Testis (tissue), 3 donors: ENCODE data around the gene TRMT5. TPM values are rescaled to one million over a fixed set of nuclear protein-coding genes. Genes with fewer than 3 reads are reported as not detected.

Experiments used
- DNase-seq: peaks from one replicate; pipeline ENCODE4 v3.0.0-alpha.2; 2019
- H3K27ac ChIP-seq, 2 donors: fragments of 200-600 bp; sonication (generic); one replicate each; pipeline ENCODE4 v1.5.1; 2019
- H3K27me3 ChIP-seq: fragments of 200-600 bp; sonication (generic); one replicate; pipeline ENCODE4 v1.5.1; 2019
- H3K36me3 ChIP-seq: fragments of 200-600 bp; sonication (generic); one replicate; pipeline ENCODE4 v1.5.1; 2017; ENCODE audit warnings: low read depth; ENCODE audit errors: missing control alignments
- H3K4me1 ChIP-seq: fragments of 200-600 bp; sonication (generic); one replicate; pipeline ENCODE4 v1.5.1; 2019
- H3K4me3 ChIP-seq, 2 donors: fragments of 200-600 bp; sonication (generic); one replicate each; pipeline ENCODE4 v1.5.1; 2017 to 2019
- H3K9me3 ChIP-seq: fragments of 200-600 bp; sonication (generic); one replicate; pipeline ENCODE4 v1.5.1; 2017
- POLR2A ChIP-seq: fragments of 450-650 bp; IDR thresholded peaks from one replicate; pipeline ENCODE4 v1.6.1; 2017; ENCODE audit warnings: antibody characterized with exemption, mild to moderate bottlenecking, moderate library complexity
- WGBS, 2 donors: methylation state at CpG; one replicate each; pipeline ENCODE4 v1.1.5; 2018; 5-methylcytosine and 5-hydroxymethylcytosine counted together
- intact Hi-C: fragments of 100-400 bp; cut with DNase I; formaldehyde crosslinking; loops from one replicate; pipeline ENCODE4 v1.15.1; 2023; ENCODE audit warnings: low total_unique reads
- polyA plus RNA-seq: library from polyadenylated mRNA; stranded (reverse); fragments of 350-450 nt; fragmentation: Illumina TruSeq; extraction: RNeasy Lipid Tissue Mini Kit (QIAGEN cat#74804); gene quantifications from one replicate; pipeline ENCODE4 v1.2.3, GENCODE V29; 2014; ENCODE audit warnings: low read depth, low replicate concordance; ENCODE audit not compliant: insufficient read depth
- total RNA-seq, 2 donors: library from RNA; depleted of rRNA; stranded (reverse); fragments of >200 nt; gene quantifications; one replicate each; pipeline ENCODE4 v1.2.3, GENCODE V29; 2016
- TF ChIP-seq, protein P1 (sequence below), 3 experiments: fragments of 450-650 bp in 2 of 3; fragments of 200-600 bp in 1 of 3; sonication (generic) in 1 of 3; IDR thresholded peaks; one replicate each; pipeline ENCODE4 v1.5.1; 2016 to 2019; ENCODE audit warnings: antibody characterized with exemption in 3 of 3, mild to moderate bottlenecking in 2 of 3, moderate library complexity in 1 of 3

The TRMT5 gene
- total and polyA plus RNA-seq, 3 donors from 2014 or later, result 15.2 to 27.6 (median 26.0) TPM

- Histone ChIP-seq H3K36me3 (no peaks in the 10 kb centered on the region), H3K27me3 (no peaks in the 10 kb centered on the region), H3K27ac (no peak overlapping the region), H3K4me3 (no peak overlapping the region), H3K9me3 (no peaks in the 10 kb centered on the region), H3K4me1 (no peaks in the 10 kb centered on the region)
- TF ChIP-seq, protein P1, sequence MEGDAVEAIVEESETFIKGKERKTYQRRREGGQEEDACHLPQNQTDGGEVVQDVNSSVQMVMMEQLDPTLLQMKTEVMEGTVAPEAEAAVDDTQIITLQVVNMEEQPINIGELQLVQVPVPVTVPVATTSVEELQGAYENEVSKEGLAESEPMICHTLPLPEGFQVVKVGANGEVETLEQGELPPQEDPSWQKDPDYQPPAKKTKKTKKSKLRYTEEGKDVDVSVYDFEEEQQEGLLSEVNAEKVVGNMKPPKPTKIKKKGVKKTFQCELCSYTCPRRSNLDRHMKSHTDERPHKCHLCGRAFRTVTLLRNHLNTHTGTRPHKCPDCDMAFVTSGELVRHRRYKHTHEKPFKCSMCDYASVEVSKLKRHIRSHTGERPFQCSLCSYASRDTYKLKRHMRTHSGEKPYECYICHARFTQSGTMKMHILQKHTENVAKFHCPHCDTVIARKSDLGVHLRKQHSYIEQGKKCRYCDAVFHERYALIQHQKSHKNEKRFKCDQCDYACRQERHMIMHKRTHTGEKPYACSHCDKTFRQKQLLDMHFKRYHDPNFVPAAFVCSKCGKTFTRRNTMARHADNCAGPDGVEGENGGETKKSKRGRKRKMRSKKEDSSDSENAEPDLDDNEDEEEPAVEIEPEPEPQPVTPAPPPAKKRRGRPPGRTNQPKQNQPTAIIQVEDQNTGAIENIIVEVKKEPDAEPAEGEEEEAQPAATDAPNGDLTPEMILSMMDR (IDR thresholded peaks at IDR 0.05), result no peak
- no peak for TF ChIP-seq POLR2A
- WGBS, 2 donors, result 94 to 100% methylated on average over 1 of the region's 1 CpG
- intact Hi-C loops, result no loop called here
- DNase-seq, result no peak
Measured at GRCh38 chr14:60984196-60984595, 3.3 kb upstream of the TRMT5 start.

DNA sequence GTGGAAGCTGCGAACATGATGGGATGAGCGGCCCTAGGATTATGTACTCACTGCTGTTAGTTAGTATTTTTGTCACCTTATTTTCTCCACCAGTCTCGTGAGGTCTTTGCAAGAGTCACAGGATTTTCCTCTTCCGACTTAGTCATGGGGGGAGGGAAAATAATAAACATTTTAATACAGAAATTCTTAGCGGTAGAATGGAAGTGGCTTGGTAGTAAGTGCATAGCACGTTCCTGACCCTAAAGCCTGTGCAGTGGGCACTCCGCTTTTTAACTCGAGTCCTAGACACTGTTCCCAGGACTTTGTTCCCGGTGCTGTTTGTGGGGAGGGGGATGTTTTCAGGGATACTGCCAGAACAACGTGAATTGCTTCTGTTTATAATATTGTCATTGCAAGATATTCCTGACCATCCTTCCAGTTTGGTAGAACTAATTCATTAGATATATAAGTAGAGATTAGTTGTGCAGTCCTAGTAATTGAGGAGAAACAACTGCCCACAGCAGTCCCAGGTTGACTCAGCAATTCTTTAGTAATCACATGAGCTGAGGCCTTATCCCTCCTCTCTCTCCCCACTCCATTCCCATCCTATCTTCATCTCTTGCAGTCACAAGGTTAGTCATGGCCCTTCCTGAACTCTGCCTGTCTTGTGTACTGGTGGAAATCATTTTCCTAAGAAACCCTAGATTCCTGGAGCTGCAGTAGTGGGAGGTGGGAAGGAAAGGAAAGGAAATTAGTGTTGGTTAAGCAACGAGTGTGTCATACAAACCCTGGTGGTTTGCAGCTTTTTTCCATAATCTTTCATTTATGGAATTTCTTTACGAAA is 965 bp upstream of the TRMT5 start:
- Histone ChIP-seq H3K27me3 (no peaks in the 10 kb centered on the region), H3K9me3 (no peaks in the 10 kb centered on the region), H3K36me3 (no peaks in the 10 kb centered on the region), H3K4me1 (no peaks in the 10 kb centered on the region), H3K4me3 (peak overlapping the region; percentile 76 to 80), H3K27ac (peak overlapping the region; percentile 71 to 90)
- DNase-seq, result peak; percentile 16
- intact Hi-C loops, result no loop called here
- no peak for TF ChIP-seq POLR2A
- TF ChIP-seq, protein P1 (IDR thresholded peaks at IDR 0.05), result no peak
- WGBS, 2 donors, result 7 to 9% methylated on average over 12 of the region's 12 CpGs

DNA sequence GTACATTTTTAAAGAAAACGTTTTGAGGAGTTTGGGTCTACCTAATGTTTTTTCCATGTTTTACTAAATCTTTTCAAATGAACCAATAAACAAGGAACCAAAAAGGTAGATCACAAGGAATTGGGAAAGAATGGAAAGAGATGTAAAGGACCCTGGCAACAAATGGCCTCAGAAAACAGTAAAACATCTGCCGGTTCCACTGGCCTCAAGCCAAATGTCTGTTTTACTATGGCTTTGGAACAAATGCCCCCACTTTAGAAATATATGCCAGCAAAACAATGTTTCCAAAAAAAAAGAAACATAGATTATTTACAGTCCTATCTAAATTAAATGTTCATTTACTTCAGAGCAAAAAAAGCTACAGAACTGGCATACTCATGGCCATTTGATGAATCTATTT is 3.0 kb downstream of the TRMT5 start:
- Histone ChIP-seq H3K36me3 (no peaks in the 10 kb centered on the region), H3K27me3 (no peaks in the 10 kb centered on the region), H3K4me3 (no peak overlapping the region), H3K9me3 (no peaks in the 10 kb centered on the region), H3K4me1 (no peaks in the 10 kb centered on the region), H3K27ac (no peak overlapping the region)
- no peak for DNase-seq
- no peak for TF ChIP-seq POLR2A
- TF ChIP-seq, protein P1 (IDR thresholded peaks at IDR 0.05), result no peak
- intact Hi-C loops, result no loop called here
- WGBS, 2 donors, result 57 to 60% methylated on average over 2 of the region's 2 CpGs

DNA sequence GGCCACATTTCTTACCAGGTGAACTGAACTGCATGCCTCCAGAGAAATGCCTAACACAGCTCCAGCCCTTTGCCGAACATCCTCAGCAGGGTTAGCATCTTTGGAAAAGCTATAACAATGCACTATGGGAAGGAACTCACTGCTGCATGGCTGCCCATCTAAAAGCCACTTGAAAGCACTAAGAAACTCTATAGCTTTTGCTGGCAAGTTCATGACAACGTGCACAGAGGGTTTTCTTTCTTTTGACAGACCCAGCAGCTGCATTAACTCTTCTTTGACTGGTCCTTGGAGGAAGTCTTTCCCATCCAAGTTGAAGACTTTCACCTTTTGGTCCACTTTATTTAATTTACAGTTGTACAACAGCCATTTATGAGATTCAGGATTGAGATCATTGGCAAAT is 5.3 kb downstream of the TRMT5 start:
- Histone ChIP-seq H3K36me3 (no peaks in the 10 kb centered on the region), H3K4me3 (no peak overlapping the region), H3K27ac (no peak overlapping the region), H3K4me1 (no peaks in the 10 kb centered on the region), H3K9me3 (no peaks in the 10 kb centered on the region), H3K27me3 (no peaks in the 10 kb centered on the region)
- TF ChIP-seq, protein P1 (IDR thresholded peaks at IDR 0.05), result no peak
- TF ChIP-seq POLR2A, result no peak
- intact Hi-C loops, result no loop called here
- 46 to 55% methylated on average over 2 of the region's 2 CpGs for WGBS, 2 donors
- DNase-seq, result no peak
